Right ventricle myocardium inferior (tissue), 1 donor: ENCODE measurements around the gene C1QB. TPM values are rescaled to one million over a fixed set of nuclear protein-coding genes. Genes with fewer than 3 reads are reported as not detected.

Experiments used
- ATAC-seq: fragments of 200-7000 bp; cut with Tn5 transposase; one replicate; pipeline ENCODE4 v1.9.1; 2020; ENCODE audit warnings: mild to moderate bottlenecking, moderate library complexity
- DNase-seq: peaks from one replicate; pipeline ENCODE4 v3.0.0; 2021; ENCODE audit errors: missing footprints
- intact Hi-C: fragments of 100-400 bp; cut with DNase I; formaldehyde crosslinking; loops from one replicate; pipeline ENCODE4 v1.11.0; 2022
- total RNA-seq: library from RNA; stranded (reverse); fragmentation: NEBNext Ultra II Directional; extraction: Animal tissue kit (Norgen Biotek cat#: 25700); gene quantifications from one replicate; pipeline ENCODE4 v1.2.1, GENCODE V29; 2021
- donor health status: DM: no; HTN: yes; CAD: no; lungs with severe emphysema.

The C1QB gene
- total RNA-seq, 1 donor from 2014 or later, result 165 TPM

- intact Hi-C loops, result no loop called here
- ATAC-seq, result no peak
- no peak for DNase-seq
Observed at GRCh38 chr1:22628698-22629444, 24.2 kb upstream of the C1QB start.

DNA sequence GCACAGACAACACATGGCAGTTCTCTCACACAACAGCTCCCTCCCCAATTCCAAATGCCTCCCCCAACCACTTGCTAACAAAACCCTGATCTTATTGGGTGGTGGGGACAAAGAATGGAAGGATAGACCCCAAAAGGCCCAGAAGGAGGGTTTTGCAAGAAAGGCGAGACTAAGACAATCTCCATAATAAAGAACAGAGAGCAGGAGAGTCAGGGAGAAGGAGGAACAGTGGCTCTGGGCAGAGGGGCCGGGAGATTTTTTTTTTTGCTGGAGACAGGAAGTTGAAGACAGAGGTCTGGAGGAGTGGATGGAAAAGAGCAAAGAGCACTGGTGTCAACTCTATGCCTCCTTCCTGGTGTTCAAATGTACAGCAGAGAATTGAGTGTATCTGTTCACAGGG is 23.1 kb upstream of the C1QB start:
- intact Hi-C loops, result no loop called here
- DNase-seq (no peak), ATAC-seq (no peak)

- DNase-seq (no peak), ATAC-seq (no peak)
- intact Hi-C loops, result no loop called here
Observed at GRCh38 chr1:22633697-22634463, 19.2 kb upstream of the C1QB start.

GRCh38 chr1:22635436-22635835 is 17.6 kb upstream of the C1QB start:
- peak; percentile 48 for ATAC-seq
- DNase-seq, result no peak
- intact Hi-C loops, result no loop called here

DNA sequence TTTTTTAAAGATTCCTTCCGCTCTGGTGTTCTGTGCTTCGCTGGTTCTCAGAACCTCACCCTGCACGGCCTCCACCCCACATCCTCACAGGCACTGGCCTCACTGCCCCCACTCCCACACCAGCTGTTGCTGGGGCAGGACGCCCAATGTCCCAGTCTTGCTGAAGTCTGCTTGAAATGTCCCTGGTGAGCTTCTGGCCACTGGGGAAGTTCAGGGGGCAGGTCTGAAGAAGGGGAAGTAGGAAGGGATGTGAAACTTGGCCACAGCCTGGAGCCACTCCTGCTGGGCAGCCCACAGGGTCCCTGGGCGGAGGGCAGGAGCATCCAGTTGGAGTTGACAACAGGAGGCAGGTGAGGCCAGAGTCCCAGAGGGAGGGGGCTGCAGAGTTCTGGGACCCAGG is 16.7 kb upstream of the C1QB start, which contains the start of gene C1QA:
C1QA (plus strand) TSS at position 276 of the 400 bp plus-strand sequence. CDS start 989 bp downstream, outside the sequence.
- intact Hi-C loops, result no loop called here
- peak; percentile 85 for ATAC-seq
- DNase-seq, result peak; percentile 81

DNA sequence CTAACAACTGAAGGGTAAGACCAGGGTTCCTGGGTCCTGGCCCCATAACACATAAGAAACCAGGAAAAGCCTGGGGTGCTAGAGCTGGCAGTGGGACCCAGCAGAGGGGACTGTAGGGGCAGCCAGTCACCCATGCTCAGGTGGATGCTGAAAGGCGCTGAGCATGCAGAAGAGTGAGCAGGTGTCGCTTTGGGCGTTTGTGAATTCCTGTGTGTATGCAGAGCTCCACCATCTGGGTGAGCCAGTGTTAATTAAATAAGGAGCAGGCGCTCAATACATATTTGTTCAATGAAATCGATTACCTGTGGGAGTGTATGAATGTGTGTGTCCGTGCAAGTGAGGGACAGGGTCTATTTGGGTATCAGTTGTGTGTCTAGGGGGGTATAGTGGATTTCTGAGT is 16.1 kb upstream of the C1QB start:
- intact Hi-C loops, result no loop called here

DNA sequence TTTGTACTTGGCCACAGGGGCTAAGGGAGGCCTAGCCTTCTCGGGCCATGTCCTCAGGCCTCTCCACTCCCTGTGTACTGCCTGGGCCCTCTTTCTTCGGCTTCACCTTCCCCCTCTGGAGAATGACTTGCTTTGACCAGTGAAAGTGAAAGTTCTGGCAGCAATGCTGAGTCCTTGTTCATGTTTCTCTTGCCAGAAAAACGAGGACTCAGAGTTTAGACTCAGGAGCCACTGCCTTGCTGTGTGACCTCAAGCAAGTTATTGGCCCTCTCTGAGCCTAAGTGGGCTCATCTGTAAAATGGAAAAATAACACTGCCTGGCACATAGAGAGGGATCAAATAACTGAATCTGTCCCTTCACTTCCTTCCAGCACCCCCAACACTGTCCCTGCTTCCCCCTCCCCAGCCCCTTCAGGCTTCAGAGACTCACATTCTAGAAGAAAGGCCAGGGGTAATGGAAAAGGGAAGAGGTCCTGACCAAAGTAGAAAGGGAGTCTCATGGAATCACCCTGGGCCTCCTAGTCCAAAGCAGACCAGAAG is 15.1 kb upstream of the C1QB start:
- ATAC-seq (no peak), DNase-seq (no peak)
- intact Hi-C loops, result no loop called here

More for the DNA sequence above, 16.1 kb upstream of the C1QB start:
- ATAC-seq (no peak), DNase-seq (no peak)

GRCh38 chr1:22638476-22639234 is 14.4 kb upstream of the C1QB start:
- intact Hi-C loops, result no loop called here
- no peak for ATAC-seq

DNA sequence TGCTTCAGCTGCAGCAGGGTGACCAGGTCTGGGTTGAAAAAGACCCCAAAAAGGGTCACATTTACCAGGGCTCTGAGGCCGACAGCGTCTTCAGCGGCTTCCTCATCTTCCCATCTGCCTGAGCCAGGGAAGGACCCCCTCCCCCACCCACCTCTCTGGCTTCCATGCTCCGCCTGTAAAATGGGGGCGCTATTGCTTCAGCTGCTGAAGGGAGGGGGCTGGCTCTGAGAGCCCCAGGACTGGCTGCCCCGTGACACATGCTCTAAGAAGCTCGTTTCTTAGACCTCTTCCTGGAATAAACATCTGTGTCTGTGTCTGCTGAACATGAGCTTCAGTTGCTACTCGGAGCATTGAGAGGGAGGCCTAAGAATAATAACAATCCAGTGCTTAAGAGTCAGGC is 13.8 kb upstream of the C1QB start:
- ATAC-seq, result no peak
- intact Hi-C loops, result no loop called here
- no peak for DNase-seq

More at GRCh38 chr1:22638476-22639234, 14.4 kb upstream of the C1QB start:
- no peak for DNase-seq

DNA sequence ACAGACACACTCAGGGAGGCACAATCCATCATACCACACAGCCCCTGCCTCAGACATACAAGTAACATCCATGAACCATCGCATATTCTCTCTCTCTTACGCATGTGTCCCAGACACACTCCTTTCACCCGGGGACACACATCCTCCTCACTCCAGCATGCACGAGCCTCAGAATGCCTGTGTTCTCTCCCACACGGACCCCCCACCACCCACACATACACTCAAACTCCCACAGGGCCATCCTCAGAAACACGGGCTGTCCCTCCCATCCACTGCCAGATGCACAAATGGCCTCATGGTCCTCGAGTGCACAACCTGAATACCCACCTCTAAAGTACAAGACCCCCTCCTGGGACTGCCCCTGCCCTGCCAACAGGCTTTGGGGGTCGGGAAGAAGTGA is 11.8 kb upstream of the C1QB start:
- intact Hi-C loops, result loop anchor here (5.0 to 10.0 kb wide), 2 partner anchors 114 to 536 kb away; no protein-coding TSS in a partner anchor
- ATAC-seq, result no peak
- DNase-seq, result no peak

DNA sequence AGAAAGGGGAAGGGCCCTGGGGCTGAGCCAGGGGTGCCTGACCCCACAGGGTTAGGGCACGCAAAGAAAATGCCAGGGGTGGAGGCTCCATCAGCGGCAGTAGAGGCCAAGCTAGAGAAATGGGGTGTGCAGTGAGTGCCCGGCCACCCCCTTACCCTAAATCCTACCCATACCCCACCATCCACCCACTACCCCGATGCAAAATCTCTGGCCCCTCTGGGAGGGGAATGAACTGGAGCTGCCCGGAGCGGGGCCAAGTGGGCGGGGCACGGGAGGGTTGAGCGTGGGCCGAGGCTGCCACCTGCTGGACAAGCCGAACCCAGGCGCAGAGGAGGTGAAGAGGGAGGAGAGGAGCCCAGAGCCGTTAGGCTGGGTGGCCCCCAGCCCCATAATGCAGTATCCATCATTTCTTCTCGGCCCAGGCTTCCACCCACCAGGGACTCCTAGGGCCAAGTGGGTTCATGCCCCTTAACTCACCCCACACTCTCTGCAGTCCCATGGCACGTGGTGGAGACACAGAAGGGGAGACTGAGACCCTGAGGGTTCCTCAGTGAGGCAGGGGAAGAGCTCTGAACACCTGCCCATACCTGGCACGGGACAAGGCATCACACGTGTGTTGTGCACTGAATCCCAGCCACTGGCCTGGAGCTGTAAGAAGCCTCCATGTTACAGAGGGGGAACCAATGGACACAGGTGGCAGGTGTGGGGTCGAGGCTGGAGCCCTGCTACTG is 11.0 kb upstream of the C1QB start:
- intact Hi-C loops, result loop anchor here (1.0 to 10.0 kb wide), 3 partner anchors 115 to 537 kb away; no protein-coding TSS in a partner anchor
- peak; percentile 72 for ATAC-seq

GRCh38 chr1:22643381-22643780 is 9.7 kb upstream of the C1QB start, which contains the start of gene C1QC:
Gene C1QC, plus strand, starts transcription at chr1:22643633. Its CDS starts 391 bp downstream, at chr1:22644024.
- peak; percentile 55 for ATAC-seq
- no peak for DNase-seq
- intact Hi-C loops, result loop anchor here (5.0 to 10.0 kb wide), 2 partner anchors 116 to 539 kb away; no protein-coding TSS in a partner anchor

More for the DNA sequence above, 11.0 kb upstream of the C1QB start:
- peak; percentile 91 for DNase-seq

GRCh38 chr1:22643928-22644327 is 9.1 kb upstream of the C1QB start:
- DNase-seq (no peak), ATAC-seq (no peak)
- intact Hi-C loops, result loop anchor here (5.0 to 10.0 kb wide), 2 partner anchors 117 to 539 kb away; no protein-coding TSS in a partner anchor

DNA sequence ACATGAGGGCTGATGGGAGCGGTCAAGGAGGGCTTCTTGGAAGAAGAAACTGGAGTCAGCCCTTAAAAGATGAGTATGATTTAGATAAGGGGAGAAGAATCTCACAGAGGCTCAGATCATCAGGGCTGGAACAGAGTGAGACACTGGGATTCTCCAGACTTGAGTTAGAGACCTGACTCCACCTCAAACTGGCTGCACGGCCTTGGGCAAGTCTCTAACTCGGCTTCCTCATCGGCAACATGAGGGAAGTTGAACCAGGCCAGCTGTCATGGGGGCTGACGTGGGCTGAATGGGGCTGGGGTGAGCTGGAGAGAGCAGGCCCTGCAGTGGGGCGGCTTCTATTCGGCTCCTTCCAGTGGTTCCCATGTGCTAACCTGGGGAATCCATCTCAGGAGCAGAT is 7.1 kb upstream of the C1QB start:
- intact Hi-C loops, result loop anchor here (10.0 kb wide), 1 partner anchor 541 kb away; no protein-coding TSS in a partner anchor
- DNase-seq (no peak), ATAC-seq (peak; percentile 19)

DNA sequence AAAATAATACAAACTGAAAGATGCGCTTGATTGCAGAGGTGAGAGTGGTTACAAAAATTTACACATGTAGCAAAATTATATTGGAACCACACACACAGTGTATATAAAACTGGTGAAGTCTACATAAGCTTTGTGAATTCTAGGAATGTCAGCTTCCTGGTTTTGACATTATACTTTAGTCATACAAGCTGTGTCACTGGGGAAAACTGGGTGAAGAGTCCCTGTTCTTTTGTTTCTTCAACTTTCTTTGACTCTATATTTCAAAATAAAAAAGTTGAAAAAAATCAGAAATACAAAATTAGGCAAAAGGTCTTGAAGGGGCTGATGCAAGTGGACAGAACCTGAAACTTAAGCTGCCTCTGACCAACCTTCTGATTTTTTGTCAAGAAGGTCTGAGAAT is 6.7 kb upstream of the C1QB start:
- intact Hi-C loops, result loop anchor here (10.0 kb wide), 1 partner anchor 542 kb away; no protein-coding TSS in a partner anchor

GRCh38 chr1:22650089-22650693 is 2.8 kb upstream of the C1QB start:
- ATAC-seq, result no peak
- intact Hi-C loops, result no loop called here
- no peak for DNase-seq

More for the DNA sequence above, 6.7 kb upstream of the C1QB start:
- no peak for ATAC-seq
- DNase-seq, result no peak
